ENCODE results near the gene PTPN20.

Gene PTPN20

DNA sequence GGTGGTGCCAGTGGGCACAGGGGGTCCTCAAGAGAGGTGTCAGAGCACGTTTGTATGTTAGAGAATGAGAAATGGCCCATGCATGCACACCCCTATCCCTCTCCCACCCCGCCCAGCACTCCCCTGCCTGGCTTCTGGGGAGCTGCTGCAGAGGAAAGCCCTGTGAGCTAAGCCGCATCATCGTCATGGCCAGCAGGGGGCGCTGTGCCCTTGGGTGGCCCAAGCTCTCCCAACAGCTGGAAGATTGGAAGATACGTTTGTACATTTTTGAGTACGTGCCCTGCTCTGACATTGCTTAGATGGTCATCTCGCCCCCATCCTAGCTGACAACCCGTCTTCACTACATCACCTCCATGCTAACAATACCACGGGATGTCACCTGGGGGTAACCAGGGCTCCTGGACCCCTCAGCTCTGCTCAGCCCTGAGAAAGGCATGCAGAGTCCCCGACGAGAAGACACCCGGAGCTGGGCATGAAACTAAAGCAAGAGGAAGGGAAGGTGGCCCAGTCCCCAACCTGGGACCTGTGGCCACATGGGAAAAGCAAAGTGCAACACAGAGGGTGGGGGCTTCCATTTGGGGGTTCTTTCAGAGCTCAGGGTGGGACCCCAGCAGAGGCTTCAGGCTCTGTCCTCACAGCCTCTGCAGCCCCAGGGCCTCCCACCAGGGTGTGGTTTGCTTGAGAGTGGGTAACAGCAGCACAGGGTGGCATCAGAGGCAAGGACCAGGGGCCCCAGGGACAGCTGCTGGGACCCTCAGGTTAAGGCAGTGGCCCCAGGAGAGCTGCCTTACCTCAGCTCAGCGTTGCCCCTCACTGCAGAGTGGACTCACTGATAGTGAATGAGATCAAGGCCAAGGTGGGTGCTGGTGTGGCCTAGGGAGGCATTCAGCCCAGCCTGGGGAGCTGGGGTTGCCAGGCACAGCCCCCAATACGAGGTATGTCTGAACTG, 136.6 kb downstream of the PTPN20 start:
- peak in 46 of 58 donors; percentile 8 to 80 (median 38) for DNase-seq

DNA sequence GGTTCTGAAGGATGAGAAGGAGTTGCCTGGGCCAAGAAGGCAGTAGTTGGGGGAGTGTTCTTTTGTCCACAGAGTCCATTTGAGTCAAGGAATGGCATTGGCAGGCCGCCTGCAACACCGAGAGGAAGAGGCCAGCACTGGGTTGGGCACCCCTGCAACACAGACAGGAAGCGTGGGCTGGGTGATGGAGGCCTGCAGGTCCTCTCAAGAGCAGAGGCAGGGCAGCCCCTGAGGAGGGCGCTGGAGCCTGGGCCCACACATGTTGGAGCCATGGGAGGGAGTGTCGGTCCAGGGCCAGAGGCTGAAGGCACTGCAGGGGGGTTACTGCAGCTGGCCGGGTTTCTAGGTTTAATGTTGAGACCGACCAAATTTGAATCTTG, 137.3 kb downstream of the PTPN20 start:
- DNase-seq, result no peak

DNA sequence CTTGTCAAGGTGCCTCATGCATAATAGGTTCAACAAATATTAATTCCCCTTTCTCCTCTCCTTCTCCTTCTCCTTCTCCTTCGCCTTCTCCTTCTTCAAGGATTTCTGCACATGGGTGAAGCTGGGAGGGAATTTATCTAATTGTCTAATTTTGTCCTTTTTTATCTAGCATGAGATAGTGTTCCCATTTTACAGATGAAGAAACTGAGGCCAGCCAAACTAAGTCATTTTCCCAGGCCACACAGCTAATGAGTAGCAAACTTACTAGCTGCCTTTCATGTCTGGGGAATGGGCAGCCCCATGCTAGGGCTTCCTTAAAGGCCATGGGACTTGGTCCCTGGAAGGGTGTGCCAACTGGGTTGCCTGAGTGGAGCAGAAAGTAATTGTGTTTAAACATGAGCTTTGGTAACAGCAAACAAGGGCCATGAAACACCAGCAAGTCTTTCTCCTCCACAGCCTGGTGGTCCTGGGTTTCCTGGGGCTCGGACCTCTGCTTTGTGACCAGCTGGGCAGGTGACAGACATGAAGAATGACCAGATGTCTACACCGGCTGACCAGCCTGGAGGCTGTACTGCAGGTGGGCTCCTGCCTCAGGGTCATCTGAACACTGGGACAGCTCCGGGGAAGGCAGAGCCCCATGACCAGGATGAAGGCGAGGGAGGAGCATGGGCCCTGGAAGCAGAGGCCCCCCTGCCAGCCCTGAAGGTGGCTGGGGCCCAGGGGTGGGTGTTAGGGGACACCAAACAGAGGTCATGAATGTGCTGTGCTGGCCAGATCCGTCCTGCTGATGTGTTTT, 138.0 kb downstream of the PTPN20 start:
- no peak for DNase-seq

DNA sequence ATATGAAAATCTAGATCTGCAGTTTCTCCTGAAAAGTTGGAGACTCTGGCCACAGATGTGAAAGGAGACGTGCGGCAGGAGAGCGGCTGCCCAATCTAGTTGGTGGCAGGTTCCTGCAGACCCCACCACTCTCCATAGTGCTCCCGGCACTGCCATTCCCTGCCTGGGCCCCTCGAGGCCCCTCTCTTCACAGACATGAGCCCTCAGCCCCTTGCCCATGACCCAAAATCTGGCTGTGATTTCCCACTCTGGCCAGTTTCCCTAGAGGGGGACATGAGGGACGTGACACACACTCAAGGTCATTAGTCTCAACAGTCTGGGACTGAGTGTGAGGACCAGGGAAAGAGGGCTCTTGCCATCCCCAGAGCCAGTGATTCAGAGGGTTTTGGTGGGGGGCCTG, 138.7 kb downstream of the PTPN20 start:
- no peak for DNase-seq

DNA sequence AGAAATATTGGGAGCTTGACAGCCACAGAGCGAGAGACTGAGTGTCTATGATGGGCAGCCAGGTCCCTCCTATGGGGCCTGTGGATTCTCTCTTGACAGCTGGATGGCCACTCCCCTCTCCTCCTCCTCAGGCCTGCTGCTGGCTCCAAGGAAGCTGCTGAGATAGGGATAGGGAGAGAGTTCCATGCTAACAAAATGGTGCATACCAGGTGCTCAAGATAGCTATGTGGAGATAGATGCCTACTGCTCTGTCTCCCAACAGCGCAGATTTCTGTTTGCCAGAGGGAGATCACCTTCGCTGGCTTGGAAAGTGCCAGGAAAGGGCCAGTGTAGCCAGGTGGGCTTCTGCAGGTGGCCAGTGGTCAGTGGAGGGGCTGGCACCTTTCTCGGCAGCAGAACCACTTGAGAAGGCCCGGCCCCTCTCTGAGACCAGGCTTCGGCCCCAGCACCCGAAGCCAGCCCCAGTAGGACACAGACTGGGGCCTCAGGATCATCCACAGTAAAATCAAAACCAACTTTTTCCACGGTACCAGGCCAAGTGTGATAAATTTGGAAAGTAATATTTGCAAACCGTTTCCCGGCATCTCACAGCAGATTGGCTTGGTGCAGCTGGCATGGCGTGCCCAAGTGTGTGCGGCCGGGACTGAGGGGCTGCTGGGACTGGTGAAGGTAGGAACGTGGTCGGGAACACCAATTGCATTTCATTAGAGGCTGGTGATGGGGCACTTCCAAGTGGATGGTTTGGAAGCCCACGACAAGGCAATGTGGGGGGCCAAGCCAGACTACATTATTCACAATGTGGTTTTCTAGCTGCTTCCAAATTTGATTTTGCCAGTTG, 139.6 kb downstream of the PTPN20 start:
- no peak for DNase-seq

DNA sequence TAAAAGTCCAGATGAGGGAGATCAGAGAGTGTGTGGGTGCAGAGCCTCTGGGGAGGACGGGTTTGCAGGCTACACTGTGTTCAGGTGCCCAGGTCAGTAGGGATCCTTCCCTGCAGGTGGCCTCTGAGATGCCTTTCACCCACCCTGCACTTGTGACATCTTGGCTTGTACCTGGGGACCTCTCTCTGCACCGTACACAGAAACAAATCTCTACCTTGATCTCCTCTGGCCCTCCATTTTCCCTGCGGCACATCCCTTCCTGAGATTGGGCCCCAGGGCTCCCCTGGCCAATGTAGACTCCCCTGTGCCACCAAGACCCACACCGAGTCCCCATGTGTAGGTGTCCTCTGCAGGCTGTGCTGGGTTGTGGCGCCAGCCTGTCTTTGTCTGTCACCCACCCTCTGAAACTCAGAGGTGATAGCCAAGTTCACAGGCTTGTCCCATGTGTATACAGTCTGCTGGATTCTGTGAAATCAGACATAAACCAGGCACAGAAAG, 140.6 kb downstream of the PTPN20 start:
- no peak for DNase-seq

All from anterior cingulate cortex (tissue), 58 donors.